Activated CD8-positive, alpha-beta T cell treated with anti-CD3 and anti-CD28 coated beads for 36 hours (primary cell): ENCODE results near the gene KIF21A. TPM values are rescaled to one million over a fixed set of nuclear protein-coding genes. Genes with fewer than 3 reads are reported as not detected.
"Not testable (repeated sequence)": the region's sequence is repeated elsewhere in the genome, so short reads cannot be mapped to it uniquely, and the experiment has no call there.

Source experiments
- ATAC-seq: fragments of 200-7000 bp; cut with Tn5 transposase; one replicate; pipeline ENCODE4 v1.10.0; 2021; ENCODE audit warnings: mild to moderate bottlenecking, moderate library complexity
- CTCF ChIA-PET: fragments of 350-600 bp; sonication (Branson Sonifier 250); formaldehyde crosslinking; loops from one replicate; lab custom pipeline; 2021; ENCODE audit warnings: antibody characterized with exemption; lab: Charles Lee
- POLR2A ChIA-PET: fragments of 350-600 bp; sonication (Branson Sonifier 250); formaldehyde crosslinking; loops from one replicate; lab custom pipeline; 2021; ENCODE audit warnings: antibody characterized with exemption; lab: Charles Lee
- DNase-seq: peaks from one replicate; pipeline ENCODE4 v3.0.0-alpha.2; 2020
- H3K27ac Mint-ChIP-seq: one replicate; pipeline ENCODE4 v1.8.0; 2021; ENCODE audit warnings: mild to moderate bottlenecking, mixed read lengths
- H3K27me3 Mint-ChIP-seq: one replicate; pipeline ENCODE4 v1.8.0; 2021; ENCODE audit warnings: mixed read lengths
- H3K36me3 Mint-ChIP-seq: one replicate; pipeline ENCODE4 v1.8.0; 2021; ENCODE audit warnings: low read depth, mixed read lengths
- H3K4me1 Mint-ChIP-seq: one replicate; pipeline ENCODE4 v1.8.0; 2021; ENCODE audit warnings: low read depth, mixed read lengths
- H3K4me3 Mint-ChIP-seq: one replicate; pipeline ENCODE4 v1.8.0; 2021; ENCODE audit warnings: mild to moderate bottlenecking, moderate library complexity, mixed read lengths
- H3K9me3 Mint-ChIP-seq: one replicate; pipeline ENCODE4 v1.8.0; 2021; ENCODE audit warnings: mixed read lengths
- CTCF ChIP-seq: fragments of 200-600 bp; IDR thresholded peaks from one replicate; pipeline ENCODE4 v1.8.0; 2022; ENCODE audit warnings: antibody characterized with exemption, mild to moderate bottlenecking
- intact Hi-C: fragments of 100-400 bp; cut with micrococcal nuclease; formaldehyde crosslinking; loops from one replicate; pipeline ENCODE4 v1.10.0; 2022
- total RNA-seq, 2 experiments: library from RNA; stranded (reverse); gene quantifications; one replicate each; pipeline ENCODE4 v1.2.3, GENCODE V29; 2021

The KIF21A gene
- total RNA-seq, 2 experiments from 2014 or later, result 18.0 to 20.0 TPM

- Mint-ChIP-seq H3K9me3 (peaks cover 2% of the 10 kb centered on the region), H3K27me3 (no peaks in the 10 kb centered on the region), H3K4me1 (no peaks in the 10 kb centered on the region), H3K4me3 (no peak overlapping the region), H3K36me3 (peaks cover 19% of the 10 kb centered on the region), H3K27ac (no peak overlapping the region)
- ATAC-seq (no peak), DNase-seq (no peak)
- ChIA-PET CTCF (interaction anchor here (1.6 kb wide), 1 partner anchor 25 kb away, joined by 4 read pairs; no protein-coding TSS in a partner anchor), POLR2A (no interaction called here)
- no peak for TF ChIP-seq CTCF
- intact Hi-C loops, result no loop called here
Observed at GRCh38 chr12:39297891-39298290, 145.0 kb downstream of the KIF21A start.

GRCh38 chr12:39296496-39296895 is 146.4 kb downstream of the KIF21A start:
- no peaks in the 10 kb centered on the region for H3K4me1 Mint-ChIP-seq
- no peaks in the 10 kb centered on the region for H3K27me3 Mint-ChIP-seq
- peaks cover 2% of the 10 kb centered on the region for H3K9me3 Mint-ChIP-seq
- peaks cover 19% of the 10 kb centered on the region for H3K36me3 Mint-ChIP-seq
- ATAC-seq (no peak), DNase-seq (no peak)
- H3K27ac Mint-ChIP-seq, result no peak overlapping the region
- no peak overlapping the region for H3K4me3 Mint-ChIP-seq
- ChIA-PET CTCF (interaction anchor here (1.7 kb wide), 1 partner anchor 24 kb away, joined by 3 read pairs; no protein-coding TSS in a partner anchor), POLR2A (no interaction called here)
- intact Hi-C loops, result no loop called here
- no peak for TF ChIP-seq CTCF

GRCh38 chr12:39295593-39295992 is 147.3 kb downstream of the KIF21A start:
- DNase-seq, H3K27me3 Mint-ChIP-seq, POLR2A ChIA-PET, intact Hi-C loops, H3K4me3 Mint-ChIP-seq, H3K9me3 Mint-ChIP-seq, ATAC-seq, H3K27ac Mint-ChIP-seq, H3K4me1 Mint-ChIP-seq: not testable (repeated sequence)
- CTCF ChIA-PET, result interaction anchor here (1.7 kb wide), 1 partner anchor 23 kb away, joined by 3 read pairs; no protein-coding TSS in a partner anchor
- peaks cover 17% of the 10 kb centered on the region for H3K36me3 Mint-ChIP-seq

GRCh38 chr12:39294715-39295114 is 148.2 kb downstream of the KIF21A start:
- no peak overlapping the region for H3K27ac Mint-ChIP-seq
- no peak for DNase-seq
- H3K36me3 Mint-ChIP-seq, result peaks cover 17% of the 10 kb centered on the region
- no peaks in the 10 kb centered on the region for H3K4me1 Mint-ChIP-seq
- intact Hi-C loops, result no loop called here
- ChIA-PET POLR2A (no interaction called here), CTCF (interaction anchor here (1.2 to 3.9 kb wide), 2 partner anchors 21 to 23 kb away, joined by 5 to 19 read pairs; no protein-coding TSS in a partner anchor)
- no peak overlapping the region for H3K4me3 Mint-ChIP-seq
- no peak for ATAC-seq
- TF ChIP-seq CTCF, result no peak
- H3K27me3 Mint-ChIP-seq, result no peaks in the 10 kb centered on the region
- H3K9me3 Mint-ChIP-seq, result peaks cover 2% of the 10 kb centered on the region

- intact Hi-C loops, result no loop called here
- ATAC-seq, result no peak
Observed at GRCh38 chr12:39292125-39292630, 150.7 kb downstream of the KIF21A start.

More at GRCh38 chr12:39292125-39292630, 150.7 kb downstream of the KIF21A start:
- no peaks in the 10 kb centered on the region for H3K4me1 Mint-ChIP-seq
- H3K9me3 Mint-ChIP-seq, result peaks cover 2% of the 10 kb centered on the region
- CTCF ChIA-PET, result interaction anchor here (0.7 to 3.9 kb wide), 2 partner anchors 18 to 25 kb away, joined by 3 to 19 read pairs; no protein-coding TSS in a partner anchor
- no peak for DNase-seq
- POLR2A ChIA-PET, result no interaction called here
- H3K27ac Mint-ChIP-seq, result no peak overlapping the region
- H3K4me3 Mint-ChIP-seq, result no peak overlapping the region
- TF ChIP-seq CTCF, result no peak
- H3K36me3 Mint-ChIP-seq, result peaks cover 7% of the 10 kb centered on the region
- H3K27me3 Mint-ChIP-seq, result no peaks in the 10 kb centered on the region
